Natural killer cell (primary cell): ENCODE data around the gene COL4A1. TPM values are rescaled to one million over a fixed set of nuclear protein-coding genes. Genes with fewer than 3 reads are reported as not detected.

Source experiments
- ATAC-seq, 3 donors: fragments of 150-1000 bp in 2 of 3; fragments of 200-7000 bp in 1 of 3; cut with Tn5 transposase; 1 replicate in 1 of 3; 2 replicates in 2 of 3; pipeline ENCODE4 v1.10.0; 2021; ENCODE audit warnings: mild to moderate bottlenecking in 2 of 3, moderate library complexity in 2 of 3
- DNase-seq, 2 donors: peaks; one replicate each; pipeline versions ENCODE4 v3.0.0 to v3.0.0-alpha.2; 2013 to 2021; ENCODE audit warnings: mixed read lengths in 1 of 2
- H3K27ac ChIP-seq: one replicate; pipeline ENCODE4 v1.5.1; 2013; ENCODE audit warnings: mild to moderate bottlenecking, low read length
- H3K27me3 ChIP-seq: one replicate; pipeline ENCODE4 v1.6.1; 2013; ENCODE audit warnings: low read length; ENCODE audit not compliant: control insufficient read depth, insufficient read depth
- H3K36me3 ChIP-seq: one replicate; pipeline ENCODE4 v1.6.1; 2013; ENCODE audit warnings: low read length; ENCODE audit not compliant: control insufficient read depth, insufficient read depth
- H3K4me1 ChIP-seq: one replicate; pipeline ENCODE4 v1.6.1; 2013; ENCODE audit warnings: low read length; ENCODE audit not compliant: control insufficient read depth, insufficient read depth
- H3K4me3 ChIP-seq: one replicate; pipeline ENCODE4 v1.5.1; 2013; ENCODE audit warnings: low read length
- H3K9me3 ChIP-seq: one replicate; pipeline ENCODE4 v1.6.1; 2013; ENCODE audit warnings: low read length; ENCODE audit not compliant: control insufficient read depth, insufficient read depth
- H3K27ac Mint-ChIP-seq, 2 donors: one replicate each; pipeline ENCODE4 v1.8.0; 2022; ENCODE audit warnings: mild to moderate bottlenecking in 2 of 2, mixed read lengths in 2 of 2, moderate library complexity in 1 of 2
- H3K27me3 Mint-ChIP-seq, 2 donors: one replicate each; pipeline ENCODE4 v1.8.0; 2022; ENCODE audit warnings: low read depth in 2 of 2, mixed read lengths in 2 of 2
- H3K36me3 Mint-ChIP-seq: one replicate; pipeline ENCODE4 v1.8.0; 2022; ENCODE audit warnings: mixed read lengths
- H3K4me1 Mint-ChIP-seq, 2 donors: one replicate each; pipeline ENCODE4 v1.8.0; 2022; ENCODE audit warnings: mixed read lengths in 2 of 2
- H3K4me3 Mint-ChIP-seq: one replicate; pipeline ENCODE4 v1.8.0; 2022; ENCODE audit warnings: mild to moderate bottlenecking, moderate library complexity, mixed read lengths
- H3K9me3 Mint-ChIP-seq, 2 donors: one replicate each; pipeline ENCODE4 v1.8.0; 2022; ENCODE audit warnings: mixed read lengths in 2 of 2
- WGBS: methylation state at CpG from one replicate; pipeline ENCODE4 v1.1.7; 2013; ENCODE audit warnings: missing lambda C conversion rate; ENCODE audit not compliant: insufficient coverage; 5-methylcytosine and 5-hydroxymethylcytosine counted together
- intact Hi-C: fragments of 100-400 bp; cut with micrococcal nuclease; formaldehyde crosslinking; loops from one replicate; pipeline ENCODE4 v1.14.2; 2022
- total RNA-seq, 4 donors: library from RNA; stranded (reverse); fragments of 120-200 nt in 1 of 4; gene quantifications; one replicate each; pipeline versions ENCODE4 v1.2.3 to v1.2.4, GENCODE V29; 2013 to 2022
- TF ChIP-seq, protein P1 (sequence below): fragments of 200-600 bp; IDR thresholded peaks from one replicate; pipeline ENCODE4 v1.8.0; 2022; ENCODE audit warnings: antibody characterized with exemption

COL4A1 gene
- total RNA-seq, 3 donors from 2014 or later (not counting 1 experiment from before 2014, with no cell fraction given): not detected

DNA sequence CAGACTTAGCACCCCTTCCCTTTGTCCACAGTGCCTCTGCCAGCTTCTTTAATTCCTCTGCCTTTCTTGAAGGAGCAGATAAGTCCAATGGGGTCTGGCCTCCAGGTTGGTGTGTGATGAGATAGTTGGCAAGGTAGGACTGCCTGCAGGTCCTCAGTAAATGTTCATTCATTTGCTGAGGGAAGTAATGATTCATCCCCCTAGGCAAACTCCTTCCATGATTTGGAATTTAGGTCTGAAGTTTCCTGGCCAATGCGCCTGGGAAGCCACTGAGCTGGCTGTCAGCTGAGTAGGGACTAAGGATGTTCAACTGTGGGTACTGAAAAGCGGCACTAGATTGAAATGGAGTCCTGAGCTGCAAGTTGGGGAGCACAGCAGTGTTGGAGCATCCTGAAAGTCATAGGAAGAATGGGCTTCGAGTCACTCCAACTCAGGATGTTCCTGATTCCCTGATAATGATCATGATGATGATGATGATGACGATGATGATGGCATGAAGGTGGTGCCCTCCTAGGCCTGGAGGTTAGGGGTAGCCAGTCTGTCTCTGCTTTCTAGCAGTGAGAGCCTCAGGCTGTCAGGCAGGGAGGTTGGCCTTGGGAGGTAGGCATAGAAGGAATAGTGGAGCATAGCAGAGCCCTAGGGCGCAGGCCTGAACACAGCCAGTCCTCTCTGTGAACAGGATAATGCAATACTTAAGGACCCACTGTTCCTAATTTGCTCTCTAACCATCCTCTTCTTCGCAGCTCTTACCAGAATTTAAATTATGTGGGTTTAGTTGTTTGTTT, 44.9 kb upstream of the COL4A1 start:
- Histone ChIP-seq H3K9me3 (no peaks in the 10 kb centered on the region), H3K27me3 (no peaks in the 10 kb centered on the region), H3K27ac (no peak overlapping the region), H3K36me3 (no peaks in the 10 kb centered on the region), H3K4me3 (no peak overlapping the region), H3K4me1 (no peaks in the 10 kb centered on the region)
- no peak for ATAC-seq
- Mint-ChIP-seq H3K4me1 (no peaks in the 10 kb centered on the region), H3K9me3 (no peaks in the 10 kb centered on the region), H3K36me3 (no peaks in the 10 kb centered on the region), H3K27me3 (peaks cover 0 to 32% of the 10 kb centered on the region in 2 donors), H3K4me3 (no peak overlapping the region), H3K27ac (no peak overlapping the region)
- intact Hi-C loops: no loop called here
- TF ChIP-seq, protein P1, sequence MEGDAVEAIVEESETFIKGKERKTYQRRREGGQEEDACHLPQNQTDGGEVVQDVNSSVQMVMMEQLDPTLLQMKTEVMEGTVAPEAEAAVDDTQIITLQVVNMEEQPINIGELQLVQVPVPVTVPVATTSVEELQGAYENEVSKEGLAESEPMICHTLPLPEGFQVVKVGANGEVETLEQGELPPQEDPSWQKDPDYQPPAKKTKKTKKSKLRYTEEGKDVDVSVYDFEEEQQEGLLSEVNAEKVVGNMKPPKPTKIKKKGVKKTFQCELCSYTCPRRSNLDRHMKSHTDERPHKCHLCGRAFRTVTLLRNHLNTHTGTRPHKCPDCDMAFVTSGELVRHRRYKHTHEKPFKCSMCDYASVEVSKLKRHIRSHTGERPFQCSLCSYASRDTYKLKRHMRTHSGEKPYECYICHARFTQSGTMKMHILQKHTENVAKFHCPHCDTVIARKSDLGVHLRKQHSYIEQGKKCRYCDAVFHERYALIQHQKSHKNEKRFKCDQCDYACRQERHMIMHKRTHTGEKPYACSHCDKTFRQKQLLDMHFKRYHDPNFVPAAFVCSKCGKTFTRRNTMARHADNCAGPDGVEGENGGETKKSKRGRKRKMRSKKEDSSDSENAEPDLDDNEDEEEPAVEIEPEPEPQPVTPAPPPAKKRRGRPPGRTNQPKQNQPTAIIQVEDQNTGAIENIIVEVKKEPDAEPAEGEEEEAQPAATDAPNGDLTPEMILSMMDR: no peak
- no peak for DNase-seq
- WGBS: 90% methylated on average over 5 of the region's 6 CpGs

DNA sequence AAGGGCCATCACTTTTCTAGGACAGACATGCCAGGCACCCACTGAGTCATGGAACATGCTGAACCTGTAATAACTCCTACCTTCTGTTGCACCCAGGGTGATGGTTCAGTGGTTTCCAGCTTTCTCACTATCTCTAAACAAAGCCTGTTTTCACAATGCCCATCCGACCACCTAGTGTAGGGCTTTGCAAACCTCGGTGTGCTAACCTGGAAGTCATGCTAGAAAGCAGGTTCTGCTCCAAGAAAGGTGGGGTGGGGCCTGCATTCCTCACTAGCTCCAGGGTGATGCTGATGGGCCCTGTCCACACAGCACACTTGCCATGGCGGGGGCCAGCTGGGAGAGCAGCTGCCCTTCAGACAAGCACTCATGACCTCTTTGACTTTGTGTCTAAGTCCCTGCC, 43.6 kb upstream of the COL4A1 start:
- intact Hi-C loops: no loop called here
- TF ChIP-seq, protein P1: no peak
- H3K36me3 ChIP-seq: no peaks in the 10 kb centered on the region

DNA sequence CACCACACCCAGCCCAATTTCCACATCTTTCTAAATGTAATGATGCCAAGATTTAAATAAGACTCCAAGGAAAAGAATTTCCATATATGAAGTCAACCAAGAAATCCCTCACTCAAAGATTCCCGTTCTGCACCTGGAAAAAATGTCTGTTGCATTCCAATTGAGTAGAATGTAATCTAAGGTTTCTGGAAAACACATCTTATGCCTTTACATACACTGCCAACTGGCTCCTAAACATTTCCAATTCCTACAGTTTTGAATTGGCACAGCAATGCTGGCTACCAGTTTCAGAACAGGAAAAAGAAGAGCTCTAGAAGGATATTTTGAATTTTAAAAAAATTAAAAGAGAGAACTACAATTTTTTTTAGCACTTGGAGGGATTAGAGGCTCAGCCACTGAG, 43.1 kb upstream of the COL4A1 start:
- no peak overlapping the region for H3K4me3 Mint-ChIP-seq
- no peak overlapping the region for H3K27ac Mint-ChIP-seq
- no peaks in the 10 kb centered on the region for H3K9me3 Mint-ChIP-seq
- TF ChIP-seq, protein P1: no peak
- no peaks in the 10 kb centered on the region for H3K36me3 Mint-ChIP-seq
- no peaks in the 10 kb centered on the region for H3K4me1 ChIP-seq
- no peaks in the 10 kb centered on the region for H3K9me3 ChIP-seq
- no CpG with 5 or more reads among the region's 1 CpG for WGBS
- no peaks in the 10 kb centered on the region for H3K36me3 ChIP-seq
- no peak overlapping the region for H3K27ac ChIP-seq
- ATAC-seq (no peak), DNase-seq (no peak)
- peaks cover 0 to 32% of the 10 kb centered on the region in 2 donors for H3K27me3 Mint-ChIP-seq
- no peak overlapping the region for H3K4me3 ChIP-seq
- intact Hi-C loops: no loop called here
- H3K4me1 Mint-ChIP-seq: no peaks in the 10 kb centered on the region
- H3K27me3 ChIP-seq: no peaks in the 10 kb centered on the region

More for the DNA sequence above, 43.6 kb upstream of the COL4A1 start:
- no peaks in the 10 kb centered on the region for H3K9me3 Mint-ChIP-seq
- no peak for ATAC-seq
- H3K36me3 Mint-ChIP-seq: no peaks in the 10 kb centered on the region
- Histone ChIP-seq H3K27ac (no peak overlapping the region), H3K4me3 (no peak overlapping the region), H3K27me3 (no peaks in the 10 kb centered on the region), H3K9me3 (no peaks in the 10 kb centered on the region), H3K4me1 (no peaks in the 10 kb centered on the region)
- no peak overlapping the region for H3K27ac Mint-ChIP-seq
- H3K4me3 Mint-ChIP-seq: no peak overlapping the region
- WGBS: 70% methylated on average over 3 of the region's 3 CpGs
- H3K4me1 Mint-ChIP-seq: no peaks in the 10 kb centered on the region
- H3K27me3 Mint-ChIP-seq: peaks cover 0 to 32% of the 10 kb centered on the region in 2 donors
- DNase-seq: no peak

DNA sequence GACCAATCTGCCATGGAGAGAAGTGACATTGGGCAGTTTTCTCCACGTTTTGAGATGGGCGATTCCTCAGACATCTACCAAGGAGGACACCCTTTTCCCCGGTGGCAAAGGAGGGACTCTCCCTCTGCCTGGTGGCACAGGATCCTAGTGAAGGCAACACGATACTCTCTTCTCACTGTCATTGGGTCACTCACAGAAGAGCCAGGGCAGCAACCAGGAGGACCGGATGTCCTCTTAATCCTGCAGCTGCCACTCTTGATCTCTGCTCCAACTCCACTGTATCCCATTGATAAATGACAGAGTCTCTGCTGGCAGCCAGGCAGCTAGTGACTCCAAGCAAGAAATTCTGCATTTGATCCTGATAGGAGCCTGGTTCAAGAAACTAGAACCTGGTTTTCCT, 42.3 kb upstream of the COL4A1 start:
- ATAC-seq (no peak), DNase-seq (no peak)
- Histone ChIP-seq H3K36me3 (no peaks in the 10 kb centered on the region), H3K27ac (no peak overlapping the region), H3K27me3 (no peaks in the 10 kb centered on the region), H3K4me1 (no peaks in the 10 kb centered on the region), H3K4me3 (no peak overlapping the region), H3K9me3 (no peaks in the 10 kb centered on the region)
- TF ChIP-seq, protein P1: no peak
- Mint-ChIP-seq H3K36me3 (no peaks in the 10 kb centered on the region), H3K4me1 (no peaks in the 10 kb centered on the region), H3K4me3 (no peak overlapping the region), H3K27ac (no peak overlapping the region), H3K9me3 (no peaks in the 10 kb centered on the region), H3K27me3 (peaks cover 0 to 26% of the 10 kb centered on the region in 2 donors)
- 83% methylated on average over 5 of the region's 5 CpGs for WGBS
- intact Hi-C loops: no loop called here
